ENCODE results near the gene HDAC4. TPM values are rescaled to one million over a fixed set of nuclear protein-coding genes. Genes with fewer than 3 reads are reported as not detected.

The HDAC4 gene
- total RNA-seq, 1 donor from 2014 or later, result 11.8 TPM

- FAIRE-seq (no peak), DNase-seq (ENCODE audit: low read depth) (peak; percentile 84)
- Histone ChIP-seq H3K79me2 (ENCODE audit: insufficient read depth, low read length) (peaks cover 19% of the 10 kb centered on the region), H3K27me3 (ENCODE audit: insufficient read depth, low read length) (no peaks in the 10 kb centered on the region), H3K4me2 (ENCODE audit: low read length) (peak overlapping the region; percentile 80), H3K9ac (ENCODE audit: low read length) (peak overlapping the region; percentile 87), H4K20me1 (ENCODE audit: insufficient read depth, low read length) (no peaks in the 10 kb centered on the region), H3K9me3 (ENCODE audit: insufficient read depth, low read depth, low read length) (peaks cover 5% of the 10 kb centered on the region), H3K36me3 (ENCODE audit: insufficient read depth, low read length) (no peaks in the 10 kb centered on the region), H3K4me3 (ENCODE audit: insufficient read depth, low read depth, low read length) (peak overlapping the region; percentile 38), H3K4me1 (ENCODE audit: insufficient read depth, low read length) (peaks cover 32% of the 10 kb centered on the region), H3K27ac (ENCODE audit: low read depth, low read length) (peak overlapping the region; percentile 96), H2AFZ (ENCODE audit: low read depth, low read length) (peak overlapping the region; percentile 75)
- H3K9me3 Mint-ChIP-seq (ENCODE audit: unreplicated experiment), result no peaks in the 10 kb centered on the region
- H3K27me3 Mint-ChIP-seq (ENCODE audit: low read depth, unreplicated experiment), result no peaks in the 10 kb centered on the region
- H3K36me3 Mint-ChIP-seq (ENCODE audit: low read depth, unreplicated experiment), result no peaks in the 10 kb centered on the region
- no peak overlapping the region for H3K27ac Mint-ChIP-seq (ENCODE audit: unreplicated experiment)
- peaks cover 19% of the 10 kb centered on the region for H3K4me1 Mint-ChIP-seq (ENCODE audit: low read depth, unreplicated experiment)
- no peak for TF ChIP-seq CTCF (IDR thresholded peaks at IDR 0.05; ENCODE audit: insufficient read depth, low read depth, low read length)
- TF ChIP-seq EZH2 (IDR thresholded peaks at IDR 0.05; ENCODE audit: insufficient read depth, low read length), result no peak
- no peak overlapping the region for H3K4me3 Mint-ChIP-seq (ENCODE audit: unreplicated experiment)
Measured at GRCh38 chr2:239274391-239275043, 126.3 kb downstream of the HDAC4 start.

- TF ChIP-seq CTCF (IDR thresholded peaks at IDR 0.05; ENCODE audit: insufficient read depth, low read depth, low read length), result no peak
- TF ChIP-seq EZH2 (IDR thresholded peaks at IDR 0.05; ENCODE audit: insufficient read depth, low read length), result no peak
- H3K79me2 ChIP-seq (ENCODE audit: insufficient read depth, low read length), result peaks cover 21% of the 10 kb centered on the region
- no peak for DNase-seq (ENCODE audit: low read depth)
- no peak for FAIRE-seq
- H4K20me1 ChIP-seq (ENCODE audit: insufficient read depth, low read length), result peaks cover 8% of the 10 kb centered on the region
- no peak overlapping the region for H3K4me3 Mint-ChIP-seq (ENCODE audit: unreplicated experiment)
- H3K4me1 Mint-ChIP-seq (ENCODE audit: low read depth, unreplicated experiment), result peaks cover 19% of the 10 kb centered on the region
- H3K9ac ChIP-seq (ENCODE audit: low read length), result peak overlapping the region; percentile 87
- peak overlapping the region; percentile 80 for H3K4me2 ChIP-seq (ENCODE audit: low read length)
- H3K9me3 ChIP-seq (ENCODE audit: insufficient read depth, low read depth, low read length), result peaks cover 5% of the 10 kb centered on the region
- H2AFZ ChIP-seq (ENCODE audit: low read depth, low read length), result no peak overlapping the region
- H3K9me3 Mint-ChIP-seq (ENCODE audit: unreplicated experiment), result no peaks in the 10 kb centered on the region
- no peaks in the 10 kb centered on the region for H3K36me3 Mint-ChIP-seq (ENCODE audit: low read depth, unreplicated experiment)
- peak overlapping the region; percentile 96 for H3K27ac ChIP-seq (ENCODE audit: low read depth, low read length)
- H3K4me3 ChIP-seq (ENCODE audit: insufficient read depth, low read depth, low read length), result no peak overlapping the region
- H3K36me3 ChIP-seq (ENCODE audit: insufficient read depth, low read length), result no peaks in the 10 kb centered on the region
- H3K27ac Mint-ChIP-seq (ENCODE audit: unreplicated experiment), result no peak overlapping the region
- H3K4me1 ChIP-seq (ENCODE audit: insufficient read depth, low read length), result peaks cover 27% of the 10 kb centered on the region
- H3K27me3 Mint-ChIP-seq (ENCODE audit: low read depth, unreplicated experiment), result no peaks in the 10 kb centered on the region
- no peaks in the 10 kb centered on the region for H3K27me3 ChIP-seq (ENCODE audit: insufficient read depth, low read length)
Measured at GRCh38 chr2:239273280-239274234, 127.3 kb downstream of the HDAC4 start.
